Measurements from ENCODE around the gene ZDHHC19. TPM values are rescaled to one million over a fixed set of nuclear protein-coding genes. Genes with fewer than 3 reads are reported as not detected.

The ZDHHC19 gene
- polyA plus RNA-seq, 1 donor (not counting 4 experiments of a cell fraction or from before 2014, with no cell fraction given), result not detected

GRCh38 chr3:196225763-196226364, 14.7 kb upstream of the ZDHHC19 start:
- Histone ChIP-seq H3K9me3 (ENCODE audit: control insufficient read depth, low read depth, low read length) (no peaks in the 10 kb centered on the region), H3K9me1 (ENCODE audit: control insufficient read depth, extremely low read depth, insufficient read depth, low read length) (no peaks in the 10 kb centered on the region), H2AFZ (ENCODE audit: control insufficient read depth, low read length) (no peak overlapping the region), H3K9ac (ENCODE audit: control insufficient read depth, extremely low read depth, insufficient read depth, low read length) (no peak overlapping the region), H4K20me1 (ENCODE audit: control insufficient read depth, extremely low read depth, insufficient read depth, low read length) (no peaks in the 10 kb centered on the region), H3K4me2 (ENCODE audit: control insufficient read depth, extremely low read depth, insufficient read depth, low read depth, low read length) (no peak overlapping the region), H3K27me3 (ENCODE audit: control insufficient read depth, extremely low read depth, insufficient read depth, low read length) (peaks cover 17% of the 10 kb centered on the region), H3K36me3 (ENCODE audit: control insufficient read depth in 2 of 2, extremely low read depth in 1 of 2, insufficient read depth in 2 of 2, low read length in 2 of 2) (no peaks in the 10 kb centered on the region), H3K4me3 (ENCODE audit: control insufficient read depth in 2 of 3, extremely low read depth in 1 of 3, insufficient read depth in 2 of 3, low read depth in 1 of 3, low read length in 3 of 3) (no peak overlapping the region), H3K27ac (ENCODE audit: control insufficient read depth, insufficient read depth, low read length) (no peak overlapping the region), H3K4me1 (ENCODE audit: control insufficient read depth, extremely low read depth, insufficient read depth, low read length) (no peaks in the 10 kb centered on the region), H3K79me2 (ENCODE audit: control insufficient read depth, insufficient read depth, low read length) (no peaks in the 10 kb centered on the region)
- DNase-seq (ENCODE audit: low read depth, low spot score) (no peak), FAIRE-seq (no peak)
- TF ChIP-seq CTCF (optimal IDR thresholded peaks at IDR 0.05 in 1 of 3, IDR thresholded peaks at IDR 0.05 in 1 of 3, conservative IDR thresholded peaks at IDR 0.05 in 1 of 3; ENCODE audit: extremely low read depth in 1 of 3, insufficient read depth in 2 of 3, low read length in 3 of 3) (no peak), EZH2 (IDR thresholded peaks at IDR 0.05; ENCODE audit: low read length) (no peak)
- dilution Hi-C loops (cut with MboI; ENCODE audit: extremely low pct_ligation_motif_present, low sequenced_read_pairs), result no loop called here

GRCh38 chr3:196225086-196225485, 13.9 kb upstream of the ZDHHC19 start:
- Histone ChIP-seq H3K9ac (ENCODE audit: control insufficient read depth, extremely low read depth, insufficient read depth, low read length) (no peak overlapping the region), H3K4me3 (ENCODE audit: control insufficient read depth in 2 of 3, extremely low read depth in 1 of 3, insufficient read depth in 2 of 3, low read depth in 1 of 3, low read length in 3 of 3) (no peak overlapping the region), H3K4me2 (ENCODE audit: control insufficient read depth, extremely low read depth, insufficient read depth, low read depth, low read length) (no peak overlapping the region), H4K20me1 (ENCODE audit: control insufficient read depth, extremely low read depth, insufficient read depth, low read length) (no peaks in the 10 kb centered on the region), H2AFZ (ENCODE audit: control insufficient read depth, low read length) (no peak overlapping the region), H3K9me3 (ENCODE audit: control insufficient read depth, low read depth, low read length) (no peaks in the 10 kb centered on the region), H3K36me3 (ENCODE audit: control insufficient read depth in 2 of 2, extremely low read depth in 1 of 2, insufficient read depth in 2 of 2, low read length in 2 of 2) (no peaks in the 10 kb centered on the region), H3K27ac (ENCODE audit: control insufficient read depth, insufficient read depth, low read length) (no peak overlapping the region), H3K79me2 (ENCODE audit: control insufficient read depth, insufficient read depth, low read length) (no peaks in the 10 kb centered on the region), H3K27me3 (ENCODE audit: control insufficient read depth, extremely low read depth, insufficient read depth, low read length) (peaks cover 17% of the 10 kb centered on the region), H3K4me1 (ENCODE audit: control insufficient read depth, extremely low read depth, insufficient read depth, low read length) (no peaks in the 10 kb centered on the region), H3K9me1 (ENCODE audit: control insufficient read depth, extremely low read depth, insufficient read depth, low read length) (no peaks in the 10 kb centered on the region)
- DNase-seq (ENCODE audit: low read depth, low spot score) (no peak), FAIRE-seq (no peak)
- no peak for TF ChIP-seq EZH2 (IDR thresholded peaks at IDR 0.05; ENCODE audit: low read length)
- no peak for TF ChIP-seq CTCF (optimal IDR thresholded peaks at IDR 0.05 in 1 of 3, IDR thresholded peaks at IDR 0.05 in 1 of 3, conservative IDR thresholded peaks at IDR 0.05 in 1 of 3; ENCODE audit: extremely low read depth in 1 of 3, insufficient read depth in 2 of 3, low read length in 3 of 3)
- dilution Hi-C loops (cut with MboI; ENCODE audit: extremely low pct_ligation_motif_present, low sequenced_read_pairs), result no loop called here

Measured in keratinocyte (primary cell).